HG03045 (cell line): Measurements from ENCODE around the gene RGCC.
"Not testable (repeated sequence)": the region's sequence is repeated elsewhere in the genome, so short reads cannot be mapped to it uniquely, and the experiment has no call there.

Source experiments
- ATAC-seq: cut with Tn5 transposase; IDR thresholded peaks from one replicate; pipeline ENCODE4 v1.9.1; 2021; ENCODE audit warnings: mild to moderate bottlenecking, moderate library complexity; ENCODE audit not compliant: unreplicated experiment

RGCC gene, protein sequence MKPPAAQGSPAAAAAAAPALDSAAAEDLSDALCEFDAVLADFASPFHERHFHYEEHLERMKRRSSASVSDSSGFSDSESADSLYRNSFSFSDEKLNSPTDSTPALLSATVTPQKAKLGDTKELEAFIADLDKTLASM

GRCh38 chr13:41456768-41457588 is at the start of gene RGCC:
TSS of gene RGCC (plus strand) at chr13:41457550. CDS start at chr13:41457708, 158 bp downstream.
- ATAC-seq, result peak; percentile 77

DNA sequence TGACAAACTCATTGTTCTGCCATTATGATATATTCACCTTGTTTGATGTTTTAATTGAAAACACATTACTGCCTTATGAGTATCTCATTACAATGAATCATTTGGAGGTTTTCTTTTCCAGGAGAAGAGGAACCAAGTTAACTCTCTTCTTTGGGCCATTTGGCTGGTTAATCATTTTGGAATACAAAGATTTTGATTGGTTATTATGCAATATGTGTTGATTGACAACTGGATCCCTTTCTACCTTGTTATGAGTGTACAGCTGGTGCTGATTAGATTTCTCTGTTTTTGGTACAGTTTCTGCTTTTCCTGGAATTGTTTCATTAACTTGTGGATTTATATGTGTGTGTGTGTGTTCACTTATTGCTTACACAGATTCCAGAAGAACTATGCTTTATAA is 49.2 kb upstream of the RGCC start:
- ATAC-seq, result no peak

DNA sequence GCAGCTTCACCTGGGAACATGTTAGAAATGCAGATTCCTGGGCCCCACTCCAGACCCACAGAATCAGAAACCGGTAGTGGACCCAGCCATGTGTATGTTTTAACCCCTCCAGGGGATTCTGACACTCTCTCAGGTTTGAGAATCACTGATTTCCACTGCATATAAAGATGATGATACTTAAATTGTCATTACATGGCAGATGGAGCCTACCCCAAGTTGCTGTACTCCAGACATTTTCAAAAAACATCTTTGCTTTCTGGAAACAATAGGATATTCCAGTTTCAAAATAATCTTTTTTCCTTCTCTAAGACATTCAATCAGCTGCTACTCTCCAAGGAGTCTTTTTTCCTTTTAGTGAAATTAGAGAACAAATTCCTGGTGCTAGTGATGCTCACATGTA is 48.6 kb upstream of the RGCC start:
- no peak for ATAC-seq

DNA sequence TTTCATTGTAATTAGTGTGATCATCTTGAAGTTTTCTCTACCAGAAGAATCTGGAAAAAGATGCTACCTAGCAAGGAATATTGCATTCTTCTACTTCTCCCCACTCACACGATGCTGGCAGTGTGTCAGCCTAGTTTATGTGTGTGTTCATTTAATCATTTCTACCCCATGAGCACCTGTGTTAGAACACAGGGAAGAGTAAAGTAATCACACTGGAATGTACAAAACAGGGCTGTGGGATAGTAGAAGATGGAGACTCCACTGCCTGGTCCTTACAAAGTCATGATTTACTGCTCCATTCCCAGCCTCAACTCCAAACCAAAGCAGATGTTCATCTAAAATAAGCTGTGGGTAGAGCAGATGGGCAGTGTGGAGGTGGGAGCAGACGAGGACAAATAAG is 47.7 kb upstream of the RGCC start:
- no peak for ATAC-seq

DNA sequence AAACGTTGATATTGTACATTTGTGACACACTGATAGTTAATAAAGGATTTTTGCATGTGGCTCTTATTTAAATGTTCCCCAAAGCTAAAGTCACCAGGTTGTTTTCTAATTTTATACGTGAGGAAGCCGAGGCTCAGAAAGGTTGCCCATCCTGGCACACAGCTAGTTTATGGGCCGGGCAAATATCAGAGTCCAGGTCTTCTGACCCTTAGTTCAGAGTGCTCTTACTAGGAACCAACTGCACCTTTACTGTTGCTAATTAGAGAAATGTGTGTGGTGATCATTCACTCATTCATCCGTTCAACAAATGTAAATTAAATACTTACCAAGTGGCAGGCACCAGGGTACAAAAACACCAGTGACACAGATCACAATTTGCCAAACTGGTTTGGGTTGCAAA is 46.3 kb upstream of the RGCC start:
- no peak for ATAC-seq

- ATAC-seq, result no peak
Observed at GRCh38 chr13:41411522-41411921, 45.8 kb upstream of the RGCC start.

GRCh38 chr13:41413872-41414271 is 43.5 kb upstream of the RGCC start:
- no peak for ATAC-seq

DNA sequence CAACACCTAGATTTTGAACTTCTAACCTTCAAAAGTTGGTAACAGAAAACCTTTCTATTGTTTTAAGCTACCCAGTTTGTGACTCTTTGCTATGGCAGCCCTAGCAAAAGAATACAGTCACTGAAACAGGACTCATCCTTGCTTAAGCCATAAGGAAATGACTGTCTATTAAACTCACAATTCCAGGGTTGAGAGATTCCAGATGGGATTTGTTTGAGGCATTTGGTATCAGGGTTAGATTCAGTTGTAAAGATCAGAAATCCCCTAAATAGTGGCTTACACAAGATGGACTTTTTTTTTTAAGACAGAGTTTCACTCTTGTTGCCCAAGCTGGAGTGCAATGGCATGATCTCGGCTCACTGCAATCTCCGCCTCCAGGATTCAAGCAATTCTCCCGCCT is 41.1 kb upstream of the RGCC start:
- no peak for ATAC-seq

GRCh38 chr13:41418027-41418426 is 39.3 kb upstream of the RGCC start:
- no peak for ATAC-seq

- no peak for ATAC-seq
Observed at GRCh38 chr13:41418731-41419130, 38.6 kb upstream of the RGCC start.

- ATAC-seq, result no peak
Observed at GRCh38 chr13:41419206-41419605, 38.1 kb upstream of the RGCC start.

- no peak for ATAC-seq
Observed at GRCh38 chr13:41420146-41420545, 37.2 kb upstream of the RGCC start.

GRCh38 chr13:41421330-41421729 is 36.0 kb upstream of the RGCC start:
- not testable (repeated sequence) for ATAC-seq

- not testable (repeated sequence) for ATAC-seq
Observed at GRCh38 chr13:41421983-41422382, 35.4 kb upstream of the RGCC start.

DNA sequence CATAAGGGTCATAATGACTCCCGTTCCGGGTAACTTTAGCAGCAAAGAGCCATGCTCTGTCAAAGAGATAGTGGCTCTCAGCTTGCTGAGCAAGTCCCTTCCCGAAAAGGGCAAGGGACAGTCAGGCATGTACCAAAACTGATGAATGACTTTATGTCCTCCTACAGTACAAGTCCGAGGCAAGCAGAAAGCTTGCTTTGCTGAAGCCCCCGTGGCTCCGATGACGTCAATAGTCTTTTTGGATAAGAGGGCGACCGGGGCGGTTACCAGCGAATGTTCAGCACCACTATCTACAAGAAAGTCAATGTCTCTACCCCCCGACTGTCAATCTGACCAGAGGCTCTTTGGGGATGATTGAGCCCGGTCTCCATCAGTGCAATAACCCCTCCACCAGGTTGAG is 34.1 kb upstream of the RGCC start:
- ATAC-seq, result not testable (repeated sequence)

GRCh38 chr13:41424675-41425074 is 32.7 kb upstream of the RGCC start:
- not testable (repeated sequence) for ATAC-seq

DNA sequence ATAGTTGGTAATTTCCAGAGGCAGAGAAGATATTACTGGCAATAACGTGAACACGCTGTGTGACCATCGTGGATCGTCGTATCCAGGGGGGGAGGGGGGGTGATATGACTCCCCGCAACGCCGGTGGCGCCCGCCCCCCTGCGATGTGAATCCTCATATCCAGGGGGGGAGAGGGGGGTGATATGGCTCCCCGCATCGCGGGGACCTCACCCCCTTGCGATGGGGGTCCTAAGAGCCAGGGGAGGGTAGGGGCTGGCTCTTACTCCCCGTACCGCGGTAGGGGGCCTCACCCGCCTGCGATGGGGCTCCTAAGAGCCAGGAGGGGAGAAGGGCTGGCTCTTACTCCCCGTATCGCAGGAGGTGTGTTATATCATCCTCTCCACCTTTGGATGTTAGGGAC is 31.3 kb upstream of the RGCC start:
- ATAC-seq, result no peak

DNA sequence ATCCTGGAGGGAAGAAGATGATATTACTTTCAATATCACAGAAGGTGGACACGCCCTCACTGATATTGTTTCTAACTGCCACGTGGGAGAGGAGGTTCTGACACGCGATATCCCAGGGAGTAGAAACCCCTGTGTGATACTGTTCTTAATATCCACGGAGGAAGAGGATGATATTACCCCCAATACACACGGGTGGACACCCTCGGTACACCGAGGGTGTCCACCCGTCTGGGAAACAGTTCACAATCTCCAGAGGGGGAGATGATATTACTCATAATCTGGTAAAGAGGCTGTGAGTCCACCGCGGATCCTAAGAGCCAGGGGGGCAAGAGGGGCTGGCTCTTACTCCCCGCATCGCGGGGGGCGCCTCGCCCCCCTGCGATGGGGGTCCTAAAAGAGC is 29.7 kb upstream of the RGCC start:
- ATAC-seq, result no peak

- no peak for ATAC-seq
Observed at GRCh38 chr13:41428155-41428554, 29.2 kb upstream of the RGCC start.

- not testable (repeated sequence) for ATAC-seq
Observed at GRCh38 chr13:41434030-41434429, 23.3 kb upstream of the RGCC start.

GRCh38 chr13:41434831-41435520 is 22.4 kb upstream of the RGCC start:
- no peak for ATAC-seq

GRCh38 chr13:41443969-41444368 is 13.4 kb upstream of the RGCC start:
- ATAC-seq, result no peak
